ENCODE measurements around the gene KCNT2.
"Not testable (repeated sequence)": the region's sequence is repeated elsewhere in the genome, so short reads cannot be mapped to it uniquely, and the experiment has no call there.

KCNT2 gene

GRCh38 chr1:196608390-196609369 lies at the start of gene KCNT2:
Gene KCNT2 (minus strand): TSS chr1:196608440. CDS start chr1:196608309, 131 bp downstream.
- peak; percentile 27 for DNase-seq (ENCODE audit: low read depth)
- H3K4me3 ChIP-seq (ENCODE audit: low read depth, low read length), result peak within 1 kb of the TSS; percentile 62

- no peak for DNase-seq (ENCODE audit: low read depth)
- no peak overlapping the region for H3K4me3 ChIP-seq (ENCODE audit: low read depth, low read length)
These were observed 47.3 kb upstream of the KCNT2 start for GRCh38 chr1:196655494-196655893.

GRCh38 chr1:196655071-196655470 lies 46.8 kb upstream of the KCNT2 start:
- DNase-seq (ENCODE audit: low read depth), result no peak
- H3K4me3 ChIP-seq (ENCODE audit: low read depth, low read length), result no peak overlapping the region

GRCh38 chr1:196654271-196654670 lies 46.0 kb upstream of the KCNT2 start:
- no peak for DNase-seq (ENCODE audit: low read depth)
- no peak overlapping the region for H3K4me3 ChIP-seq (ENCODE audit: low read depth, low read length)

GRCh38 chr1:196651637-196652215 lies 43.5 kb upstream of the KCNT2 start, which contains the start of gene CFH:
Gene CFH (plus strand): TSS chr1:196652043. CDS start chr1:196652118, 75 bp downstream.
- peak within 1 kb of the TSS; percentile 30 for H3K4me3 ChIP-seq (ENCODE audit: low read depth, low read length)
- peak; percentile 65 for DNase-seq (ENCODE audit: low read depth)

GRCh38 chr1:196651079-196651478 lies 42.8 kb upstream of the KCNT2 start:
- DNase-seq (ENCODE audit: low read depth), result no peak
- H3K4me3 ChIP-seq (ENCODE audit: low read depth, low read length), result no peak overlapping the region

- H3K4me3 ChIP-seq (ENCODE audit: low read depth, low read length), result no peak overlapping the region
- peak; percentile 34 for DNase-seq (ENCODE audit: low read depth)
These were observed 42.2 kb upstream of the KCNT2 start for GRCh38 chr1:196650403-196650802.

- H3K4me3 ChIP-seq (ENCODE audit: low read depth, low read length), result no peak overlapping the region
- DNase-seq (ENCODE audit: low read depth), result no peak
These were observed 41.8 kb upstream of the KCNT2 start for GRCh38 chr1:196649990-196650389.

GRCh38 chr1:196640976-196641375 lies 32.7 kb upstream of the KCNT2 start:
- no peak for DNase-seq (ENCODE audit: low read depth)
- no peak overlapping the region for H3K4me3 ChIP-seq (ENCODE audit: low read depth, low read length)

- not testable (repeated sequence) for H3K4me3 ChIP-seq (ENCODE audit: low read depth, low read length); DNase-seq (ENCODE audit: low read depth)
These were observed 31.1 kb upstream of the KCNT2 start for GRCh38 chr1:196639291-196639690.

- no peak for DNase-seq (ENCODE audit: low read depth)
These were observed 30.2 kb upstream of the KCNT2 start for GRCh38 chr1:196638466-196638865.

GRCh38 chr1:196637606-196638005 lies 29.4 kb upstream of the KCNT2 start:
- DNase-seq (ENCODE audit: low read depth), result no peak
- no peak overlapping the region for H3K4me3 ChIP-seq (ENCODE audit: low read depth, low read length)

More at GRCh38 chr1:196638466-196638865, 30.2 kb upstream of the KCNT2 start:
- no peak overlapping the region for H3K4me3 ChIP-seq (ENCODE audit: low read depth, low read length)

GRCh38 chr1:196628838-196629237 lies 20.6 kb upstream of the KCNT2 start:
- no peak overlapping the region for H3K4me3 ChIP-seq (ENCODE audit: low read depth, low read length)
- DNase-seq (ENCODE audit: low read depth), result no peak

- no peak for DNase-seq (ENCODE audit: low read depth)
- no peak overlapping the region for H3K4me3 ChIP-seq (ENCODE audit: low read depth, low read length)
These were observed 14.8 kb upstream of the KCNT2 start for GRCh38 chr1:196623079-196623478.

- no peak for DNase-seq (ENCODE audit: low read depth)
- H3K4me3 ChIP-seq (ENCODE audit: low read depth, low read length), result no peak overlapping the region
These were observed 11.5 kb upstream of the KCNT2 start for GRCh38 chr1:196619721-196620120.

GRCh38 chr1:196611873-196612272 lies 3.6 kb upstream of the KCNT2 start:
- no peak for DNase-seq (ENCODE audit: low read depth)
- H3K4me3 ChIP-seq (ENCODE audit: low read depth, low read length), result no peak overlapping the region

- no peak for DNase-seq (ENCODE audit: low read depth)
- peak overlapping the region; percentile 62 for H3K4me3 ChIP-seq (ENCODE audit: low read depth, low read length)
These were observed 1.1 kb upstream of the KCNT2 start for GRCh38 chr1:196609370-196609737.

GRCh38 chr1:196607981-196608380 lies 259 bp downstream of the KCNT2 start:
- no peak for DNase-seq (ENCODE audit: low read depth)

GRCh38 chr1:196603651-196604050 lies 4.6 kb downstream of the KCNT2 start:
- no peak overlapping the region for H3K4me3 ChIP-seq (ENCODE audit: low read depth, low read length)
- DNase-seq (ENCODE audit: low read depth), result no peak

More at GRCh38 chr1:196607981-196608380, 259 bp downstream of the KCNT2 start:
- H3K4me3 ChIP-seq (ENCODE audit: low read depth, low read length), result peak overlapping the region; percentile 62

GRCh38 chr1:196598942-196599748 lies 9.1 kb downstream of the KCNT2 start:
- no peak for DNase-seq (ENCODE audit: low read depth)
- H3K4me3 ChIP-seq (ENCODE audit: low read depth, low read length), result no peak overlapping the region
